Neuron (in vitro differentiated cells): ENCODE results near the gene UTP25.
A peak's percentile ranks its signal among the peaks of the same experiment; 100 is the strongest.

Experiments
- H2AFZ ChIP-seq: one replicate; pipeline ENCODE4 v1.6.1; 2013; ENCODE audit warnings: low read depth, mild to moderate bottlenecking, inconsistent platforms, low read length, moderate library complexity
- H3K27me3 ChIP-seq: one replicate; pipeline ENCODE4 v1.6.1; 2013; ENCODE audit warnings: low read length; ENCODE audit not compliant: insufficient read depth
- H3K36me3 ChIP-seq: one replicate; pipeline ENCODE4 v1.6.1; 2013; ENCODE audit warnings: low read length; ENCODE audit not compliant: insufficient read depth
- H3K4me1 ChIP-seq: one replicate; pipeline ENCODE4 v1.6.1; 2013; ENCODE audit warnings: low read length; ENCODE audit not compliant: insufficient read depth
- H3K4me3 ChIP-seq: 2 replicates; pipeline ENCODE4 v1.5.1; 2013; ENCODE audit warnings: mild to moderate bottlenecking, low read length, moderate library complexity
- H3K9me3 ChIP-seq: one replicate; pipeline ENCODE4 v1.6.1; 2013; ENCODE audit warnings: low read length

Gene UTP25

DNA sequence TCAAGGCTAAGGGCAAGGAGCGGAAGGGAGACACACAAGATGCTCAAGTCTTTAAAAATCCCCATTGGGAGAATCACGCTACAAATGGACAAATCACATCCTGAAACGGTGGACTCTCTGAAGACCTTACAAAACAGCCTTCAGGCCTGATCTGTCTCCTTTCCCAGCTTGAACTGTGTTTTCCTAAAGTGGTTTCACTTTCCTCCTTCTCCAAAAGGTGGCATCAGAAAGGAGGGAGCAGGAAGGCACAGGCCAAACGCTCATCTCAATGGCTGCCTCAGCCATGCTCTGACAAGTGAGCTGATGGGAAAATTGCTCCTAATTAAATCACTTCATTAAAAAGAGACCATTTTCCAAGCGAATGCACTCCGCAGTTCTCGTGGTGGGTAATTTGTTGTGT is 47.7 kb downstream of the UTP25 start:
- no peaks in the 10 kb centered on the region for H3K9me3 ChIP-seq
- H3K36me3 ChIP-seq: no peaks in the 10 kb centered on the region
- peaks cover 8% of the 10 kb centered on the region for H3K4me1 ChIP-seq
- H3K27me3 ChIP-seq: no peaks in the 10 kb centered on the region
- H3K4me3 ChIP-seq: no peak overlapping the region
- H2AFZ ChIP-seq: no peak overlapping the region

DNA sequence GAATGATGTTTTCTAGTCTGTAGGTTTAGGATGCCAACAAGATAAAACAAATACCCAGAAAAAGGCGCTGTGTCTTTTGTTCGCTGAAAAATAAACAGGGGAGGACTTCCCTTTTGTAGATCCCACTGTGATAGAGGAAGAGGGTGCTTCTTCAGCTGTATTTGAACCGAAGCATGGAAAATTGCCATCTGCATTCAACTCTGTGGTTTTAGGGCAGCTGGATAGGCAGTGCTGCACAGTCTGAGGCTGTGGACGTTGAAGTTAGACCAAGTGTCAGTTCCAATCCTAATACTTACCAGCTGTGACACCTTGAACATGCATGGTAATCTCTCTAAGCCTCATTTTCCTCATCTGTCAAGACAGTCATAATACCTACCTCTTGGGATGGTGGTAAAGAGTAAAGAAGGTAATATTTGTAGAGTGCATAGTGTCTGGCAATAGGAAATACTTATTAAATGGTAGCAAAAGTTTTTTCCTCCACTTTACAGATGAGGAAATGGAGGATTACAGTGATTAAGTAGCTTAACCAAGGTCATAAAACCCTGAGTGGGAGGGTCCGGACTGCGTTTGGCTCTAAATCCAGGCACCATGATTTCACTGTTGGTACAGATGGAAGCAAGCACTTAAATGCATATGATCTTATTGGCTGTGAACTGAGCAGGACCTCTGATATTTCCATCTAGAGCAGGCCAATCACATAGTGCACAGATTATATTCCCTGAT is 48.5 kb downstream of the UTP25 start:
- peaks cover 8% of the 10 kb centered on the region for H3K4me1 ChIP-seq
- no peaks in the 10 kb centered on the region for H3K27me3 ChIP-seq
- H3K4me3 ChIP-seq: no peak overlapping the region
- no peaks in the 10 kb centered on the region for H3K9me3 ChIP-seq
- no peaks in the 10 kb centered on the region for H3K36me3 ChIP-seq
- H2AFZ ChIP-seq: no peak overlapping the region

DNA sequence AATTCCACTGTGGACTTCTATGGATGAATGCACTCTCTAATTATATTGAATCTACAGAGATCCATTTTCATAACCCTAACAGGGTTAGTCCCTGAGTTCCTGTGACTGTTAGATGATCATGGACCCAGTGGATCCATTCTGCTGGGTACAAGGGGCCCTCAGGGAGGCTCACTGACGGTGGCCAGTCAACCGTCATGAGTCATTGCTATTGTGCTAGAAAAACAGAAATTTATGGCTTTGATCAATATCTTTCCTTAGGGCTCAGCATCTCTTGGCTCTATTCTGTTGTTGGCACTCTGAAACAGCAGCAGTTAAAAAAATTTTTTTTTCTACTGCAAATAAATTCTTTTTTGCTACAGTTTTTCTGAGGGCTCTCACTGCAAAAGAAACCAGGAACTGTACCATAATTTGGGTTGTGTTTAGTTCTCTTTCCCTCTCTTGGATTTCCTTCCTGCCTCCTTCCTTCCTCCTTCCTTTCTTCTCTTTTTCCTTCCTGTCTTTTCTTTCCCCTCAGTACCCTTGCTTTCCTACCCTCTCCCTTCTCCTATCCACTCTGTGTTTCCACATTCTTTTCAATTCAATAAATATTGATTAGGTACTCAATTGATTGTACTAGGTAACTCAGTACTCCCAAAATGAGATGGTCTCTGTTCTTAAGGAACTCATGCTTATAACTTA is 49.5 kb downstream of the UTP25 start:
- Histone ChIP-seq H3K36me3 (no peaks in the 10 kb centered on the region), H3K4me3 (no peak overlapping the region), H3K4me1 (peaks cover 8% of the 10 kb centered on the region), H2AFZ (no peak overlapping the region), H3K9me3 (no peaks in the 10 kb centered on the region), H3K27me3 (no peaks in the 10 kb centered on the region)

DNA sequence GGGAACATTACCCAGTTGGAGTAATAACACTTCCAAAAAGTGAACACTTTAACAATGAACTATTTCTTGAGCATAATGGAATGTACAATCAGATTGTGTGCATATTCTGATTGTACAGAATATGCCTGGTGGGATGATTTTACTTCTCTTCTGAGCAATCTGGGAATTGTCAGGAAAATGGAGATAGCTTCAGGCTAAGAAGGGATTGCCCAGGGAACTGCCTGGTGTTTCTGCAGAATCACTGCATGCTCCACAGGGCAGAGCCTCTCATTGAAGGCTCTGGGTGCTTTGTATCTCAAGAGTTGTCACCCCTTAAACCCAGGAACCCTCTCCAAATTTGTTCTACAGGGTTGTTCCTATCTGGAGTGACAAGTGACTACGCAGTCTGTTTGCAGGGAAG is 51.2 kb downstream of the UTP25 start:
- Histone ChIP-seq H3K9me3 (no peaks in the 10 kb centered on the region), H3K4me1 (peaks cover 12% of the 10 kb centered on the region), H3K27me3 (no peaks in the 10 kb centered on the region), H2AFZ (no peak overlapping the region), H3K4me3 (no peak overlapping the region), H3K36me3 (no peaks in the 10 kb centered on the region)

DNA sequence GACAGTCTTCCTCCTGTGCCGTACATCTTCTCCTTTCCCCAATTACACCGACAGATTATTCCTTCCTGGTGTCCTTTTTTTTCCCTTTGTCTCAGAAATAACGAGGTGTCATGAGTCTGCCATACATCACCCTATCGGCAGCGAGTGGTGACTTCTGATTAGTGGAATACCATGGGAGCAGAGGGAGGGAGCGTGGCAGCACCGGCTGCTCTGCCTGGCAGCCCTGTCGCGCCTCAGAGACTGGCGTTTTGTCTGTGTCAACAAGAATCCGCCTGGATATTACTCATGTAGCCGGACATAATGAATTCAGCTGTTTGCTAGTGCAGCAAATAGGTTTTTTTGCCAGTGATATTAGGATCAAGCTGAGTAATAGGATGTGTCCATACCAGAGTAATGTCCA is 51.8 kb downstream of the UTP25 start:
- H3K4me3 ChIP-seq: no peak overlapping the region
- H2AFZ ChIP-seq: no peak overlapping the region

DNA sequence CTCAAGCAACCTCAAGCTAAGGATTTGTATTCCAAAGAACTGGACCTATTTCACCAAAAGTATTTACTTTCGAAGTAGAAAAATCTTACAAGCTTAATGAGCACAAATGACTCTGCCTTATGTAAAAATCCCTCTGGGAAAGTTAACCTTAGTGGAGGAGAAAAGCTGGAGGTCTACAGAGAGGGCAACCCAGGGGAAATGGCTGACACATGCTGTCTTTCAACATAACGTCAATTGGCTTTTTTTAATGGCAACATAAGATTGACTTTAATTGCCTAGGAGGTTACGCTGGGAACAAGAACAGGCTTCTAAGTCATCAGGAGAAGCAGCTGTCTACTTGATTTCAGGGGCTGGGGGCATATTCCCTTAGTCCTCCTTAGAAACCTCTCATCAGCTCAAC is 52.3 kb downstream of the UTP25 start:
- H3K36me3 ChIP-seq: no peaks in the 10 kb centered on the region

More for the DNA sequence above, 51.8 kb downstream of the UTP25 start:
- Histone ChIP-seq H3K9me3 (no peaks in the 10 kb centered on the region), H3K4me1 (peaks cover 18% of the 10 kb centered on the region), H3K27me3 (no peaks in the 10 kb centered on the region), H3K36me3 (no peaks in the 10 kb centered on the region)

DNA sequence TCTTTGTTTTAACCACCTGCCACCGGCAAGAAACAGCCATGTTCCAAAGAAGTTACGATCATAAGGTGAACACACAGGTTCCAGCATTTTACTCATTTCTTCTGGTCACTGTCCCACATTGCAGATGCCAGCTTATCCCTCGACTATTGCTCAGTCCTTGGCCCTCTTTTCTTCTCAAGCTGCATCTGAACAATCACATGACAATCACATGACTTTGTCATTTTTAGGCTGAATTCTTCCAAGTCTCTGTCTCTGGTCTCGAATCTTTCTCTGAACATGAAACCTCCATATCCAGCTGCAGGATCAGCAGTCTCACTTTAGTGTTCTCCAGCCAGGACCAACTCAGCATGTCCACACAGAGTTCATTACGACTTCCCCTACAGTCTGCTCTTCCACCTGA is 53.8 kb downstream of the UTP25 start:
- no peak overlapping the region for H2AFZ ChIP-seq
- H3K27me3 ChIP-seq: no peaks in the 10 kb centered on the region
- no peaks in the 10 kb centered on the region for H3K9me3 ChIP-seq
- no peak overlapping the region for H3K4me3 ChIP-seq
- H3K4me1 ChIP-seq: peaks cover 18% of the 10 kb centered on the region
- no peaks in the 10 kb centered on the region for H3K36me3 ChIP-seq

More for the DNA sequence above, 52.3 kb downstream of the UTP25 start:
- H3K9me3 ChIP-seq: no peaks in the 10 kb centered on the region
- no peaks in the 10 kb centered on the region for H3K27me3 ChIP-seq
- no peak overlapping the region for H3K4me3 ChIP-seq
- peaks cover 18% of the 10 kb centered on the region for H3K4me1 ChIP-seq
- no peak overlapping the region for H2AFZ ChIP-seq

DNA sequence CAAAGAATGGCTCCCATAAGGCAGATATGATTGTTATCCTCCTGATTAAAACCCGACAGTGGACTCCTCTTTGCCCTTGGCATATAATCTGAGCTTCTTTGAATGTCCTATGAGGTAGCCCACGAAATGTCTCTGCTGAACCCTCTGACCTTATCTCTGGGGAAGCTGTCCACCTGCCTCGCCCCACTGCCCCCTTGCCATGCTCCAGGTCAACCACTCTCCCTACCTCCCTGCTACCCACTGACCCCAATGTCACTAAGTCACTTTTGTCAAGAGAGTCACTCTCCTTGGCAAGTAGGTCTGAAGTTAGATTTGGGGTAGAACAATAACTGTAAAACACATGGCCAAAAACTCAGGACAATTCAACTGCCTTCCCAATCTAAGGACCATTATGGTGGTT is 54.5 kb downstream of the UTP25 start:
- Histone ChIP-seq H3K36me3 (no peaks in the 10 kb centered on the region), H3K4me1 (peaks cover 18% of the 10 kb centered on the region), H3K9me3 (no peaks in the 10 kb centered on the region), H2AFZ (no peak overlapping the region), H3K27me3 (no peaks in the 10 kb centered on the region), H3K4me3 (no peak overlapping the region)

DNA sequence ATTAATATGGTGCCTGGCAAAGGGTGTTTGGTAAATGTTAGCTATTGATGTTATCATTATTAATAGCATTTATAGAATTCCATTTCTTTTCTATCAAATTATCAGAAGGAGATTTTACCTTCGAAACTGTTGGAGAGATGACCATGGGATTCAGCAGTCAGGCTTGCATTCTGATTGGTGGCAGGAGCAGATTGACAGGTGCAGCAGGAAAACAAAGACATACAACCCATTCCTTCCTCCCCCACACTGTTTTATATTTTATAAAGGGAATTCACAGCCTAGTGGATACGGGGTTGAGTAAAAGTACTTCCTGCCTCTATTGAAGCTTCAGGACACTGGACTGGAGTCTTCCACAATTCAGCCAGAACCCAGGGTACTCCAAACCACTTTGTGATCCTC is 55.2 kb downstream of the UTP25 start:
- no peak overlapping the region for H3K4me3 ChIP-seq
- H2AFZ ChIP-seq: peak overlapping the region; percentile 88
- peaks cover 18% of the 10 kb centered on the region for H3K4me1 ChIP-seq
- no peaks in the 10 kb centered on the region for H3K27me3 ChIP-seq
- no peaks in the 10 kb centered on the region for H3K9me3 ChIP-seq
- no peaks in the 10 kb centered on the region for H3K36me3 ChIP-seq

DNA sequence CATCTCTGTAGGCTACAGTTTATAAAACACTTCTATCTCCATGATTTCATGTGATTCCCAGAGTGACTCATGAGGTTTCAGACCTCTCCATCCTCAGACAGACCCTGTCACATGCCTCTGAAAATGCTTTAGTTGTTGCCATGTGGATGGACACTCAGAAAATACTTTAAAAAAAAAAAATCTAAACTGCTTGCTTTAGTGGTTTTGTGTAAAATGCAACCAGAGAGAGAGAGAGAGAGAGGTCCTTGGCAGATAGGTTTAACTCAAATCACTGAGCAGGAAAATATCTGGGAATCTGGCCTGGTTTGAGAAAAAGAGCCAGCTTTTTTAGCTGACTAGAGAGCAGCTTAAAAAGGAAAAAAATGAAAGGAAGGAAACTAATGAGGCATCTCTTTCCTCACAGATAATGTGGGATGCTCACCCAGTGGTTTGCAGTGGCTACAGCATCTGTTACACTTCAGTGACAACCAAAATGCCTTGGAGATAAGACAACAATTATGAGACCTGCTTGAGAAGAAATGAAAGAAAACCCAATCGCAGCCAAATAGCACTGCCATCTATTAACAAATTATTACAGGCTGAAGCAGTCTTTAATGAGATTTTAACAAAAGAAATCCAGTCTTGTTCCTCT is 55.7 kb downstream of the UTP25 start:
- H3K27me3 ChIP-seq: no peaks in the 10 kb centered on the region
- peak overlapping the region; percentile 88 for H2AFZ ChIP-seq
- H3K9me3 ChIP-seq: no peaks in the 10 kb centered on the region
- peaks cover 18% of the 10 kb centered on the region for H3K4me1 ChIP-seq
- no peak overlapping the region for H3K4me3 ChIP-seq
- H3K36me3 ChIP-seq: no peaks in the 10 kb centered on the region

DNA sequence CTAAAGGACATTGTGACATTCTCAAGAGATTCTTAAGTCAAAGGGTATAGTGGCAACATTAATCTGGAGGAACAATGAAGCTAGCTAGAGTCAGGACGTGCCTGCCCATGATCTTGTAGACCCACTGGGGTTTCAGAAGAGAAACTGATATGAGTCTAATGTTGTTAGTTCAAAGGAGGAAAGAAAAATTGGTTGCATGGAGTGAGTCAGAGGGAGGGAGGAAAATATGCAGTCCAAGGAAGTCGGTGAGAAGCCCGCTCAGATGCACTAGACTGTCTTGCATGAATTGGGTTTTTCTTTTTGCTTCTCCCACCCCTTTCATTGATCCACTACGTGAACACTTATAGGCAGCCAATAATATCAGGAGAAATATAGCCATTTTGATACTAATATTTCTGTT is 56.5 kb downstream of the UTP25 start:
- Histone ChIP-seq H3K9me3 (no peaks in the 10 kb centered on the region), H3K4me1 (peaks cover 18% of the 10 kb centered on the region), H2AFZ (peak overlapping the region; percentile 49)

DNA sequence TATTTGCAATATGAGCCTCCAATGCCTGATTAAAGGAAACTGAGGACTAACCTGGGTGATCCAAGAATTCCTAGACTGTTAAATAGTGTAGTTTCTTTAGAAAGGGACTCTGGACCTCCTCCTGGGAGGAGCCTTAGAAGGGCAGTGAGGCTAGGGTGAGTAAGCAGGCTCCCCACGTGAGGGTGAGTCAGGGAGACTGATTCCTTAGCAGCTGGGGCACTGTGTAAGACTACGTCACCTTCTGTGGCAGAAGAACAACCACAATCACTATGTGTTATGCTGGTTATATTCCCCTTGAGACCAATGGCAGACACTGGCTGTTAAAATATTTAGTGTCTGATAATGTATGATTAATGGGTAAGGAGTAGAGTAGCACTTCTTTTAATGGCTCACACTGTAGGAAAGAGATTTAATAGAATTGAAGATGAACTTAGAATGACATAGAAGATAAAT is 56.9 kb downstream of the UTP25 start:
- Histone ChIP-seq H3K4me1 (peaks cover 18% of the 10 kb centered on the region), H3K9me3 (no peaks in the 10 kb centered on the region), H3K27me3 (no peaks in the 10 kb centered on the region)

More for the DNA sequence above, 56.5 kb downstream of the UTP25 start:
- Histone ChIP-seq H3K36me3 (no peaks in the 10 kb centered on the region), H3K4me3 (no peak overlapping the region), H3K27me3 (no peaks in the 10 kb centered on the region)

DNA sequence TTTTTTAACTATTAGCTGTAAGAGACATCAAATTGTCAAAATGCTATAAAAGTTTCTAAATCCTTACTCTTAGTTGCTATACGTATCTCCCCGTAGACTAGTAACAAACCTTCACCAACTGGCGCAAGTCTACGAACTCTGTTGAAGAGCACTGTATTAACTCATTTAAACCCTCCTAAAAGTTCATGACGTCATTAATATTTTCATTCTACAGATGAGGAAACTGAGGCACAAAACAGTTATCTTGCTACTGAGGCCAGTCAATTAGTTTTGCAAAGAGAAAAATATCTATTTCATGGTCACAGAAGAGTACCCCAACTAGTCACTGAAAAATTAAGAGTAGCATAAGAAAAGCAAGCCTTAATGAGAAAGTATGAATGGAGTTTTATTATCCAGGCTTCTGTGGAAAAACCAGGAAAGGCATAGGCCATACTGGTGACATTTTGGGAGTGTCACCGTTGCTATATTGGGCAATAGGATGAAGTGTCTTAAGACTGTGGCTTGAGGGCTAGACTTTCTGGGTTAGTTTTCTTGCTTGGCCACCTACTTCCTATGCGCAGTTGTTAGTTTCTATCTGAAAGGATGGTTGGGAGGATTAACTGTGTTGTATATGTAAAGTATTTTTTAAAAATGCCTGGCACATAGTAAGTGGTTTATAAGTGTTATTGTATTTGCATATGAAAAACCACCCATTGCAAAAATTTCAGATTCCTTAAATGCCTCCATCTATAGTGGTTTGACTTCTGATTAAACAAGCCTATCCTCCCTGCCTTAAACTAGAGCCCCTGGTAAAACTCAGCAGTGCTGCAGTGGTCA is 57.8 kb downstream of the UTP25 start:
- H3K9me3 ChIP-seq: no peaks in the 10 kb centered on the region
- no peak overlapping the region for H3K4me3 ChIP-seq
- no peaks in the 10 kb centered on the region for H3K36me3 ChIP-seq
- H2AFZ ChIP-seq: no peak overlapping the region
- peaks cover 18% of the 10 kb centered on the region for H3K4me1 ChIP-seq
- H3K27me3 ChIP-seq: no peaks in the 10 kb centered on the region

More for the DNA sequence above, 56.9 kb downstream of the UTP25 start:
- H3K4me3 ChIP-seq: no peak overlapping the region
- no peak overlapping the region for H2AFZ ChIP-seq
- H3K36me3 ChIP-seq: no peaks in the 10 kb centered on the region
